SJCRH30 (cell line): ENCODE data around the gene CITED4. TPM values are rescaled to one million over a fixed set of nuclear protein-coding genes. Genes with fewer than 3 reads are reported as not detected.
A peak's percentile ranks its signal among the peaks of the same experiment; 100 is the strongest.

Experiments
- DNase-seq, 2 experiments: peaks; one replicate each; pipeline ENCODE4 v3.0.0-alpha.2; 2015 to 2020
- H3K27ac ChIP-seq: fragments of 250-450 bp; sonication (Bioruptor Pico); 2 replicates; pipeline ENCODE4 v1.5.1; 2020; ENCODE audit warnings: mild to moderate bottlenecking, moderate library complexity
- H3K27me3 ChIP-seq: fragments of 250-450 bp; sonication (Bioruptor Pico); 2 replicates; pipeline ENCODE4 v1.5.1; 2020; ENCODE audit warnings: mild to moderate bottlenecking, moderate library complexity
- H3K36me3 ChIP-seq: fragments of 250-450 bp; sonication (Bioruptor Pico); 2 replicates; pipeline ENCODE4 v1.5.1; 2020; ENCODE audit warnings: mild to moderate bottlenecking, moderate library complexity
- H3K4me1 ChIP-seq: fragments of 250-450 bp; sonication (Bioruptor Pico); 2 replicates; pipeline ENCODE4 v1.5.1; 2020; ENCODE audit warnings: mild to moderate bottlenecking, moderate library complexity
- H3K4me3 ChIP-seq: fragments of 250-450 bp; sonication (Bioruptor Pico); 2 replicates; pipeline ENCODE4 v1.5.1; 2020; ENCODE audit warnings: mild to moderate bottlenecking, moderate library complexity
- H3K9me3 ChIP-seq: fragments of 250-450 bp; sonication (Bioruptor Pico); replicated peaks from 2 replicates; pipeline ENCODE4 v1.5.1; 2020; ENCODE audit warnings: mild to moderate bottlenecking, moderate library complexity
- total RNA-seq: library from RNA; depleted of rRNA; stranded (reverse); fragments of >200 nt; shearing (Covaris generic); gene quantifications from 2 replicates; pipeline ENCODE4 v1.2.3, GENCODE V29; 2014

The CITED4 gene
- total RNA-seq, 1 experiment from 2014 or later: not detected

DNA sequence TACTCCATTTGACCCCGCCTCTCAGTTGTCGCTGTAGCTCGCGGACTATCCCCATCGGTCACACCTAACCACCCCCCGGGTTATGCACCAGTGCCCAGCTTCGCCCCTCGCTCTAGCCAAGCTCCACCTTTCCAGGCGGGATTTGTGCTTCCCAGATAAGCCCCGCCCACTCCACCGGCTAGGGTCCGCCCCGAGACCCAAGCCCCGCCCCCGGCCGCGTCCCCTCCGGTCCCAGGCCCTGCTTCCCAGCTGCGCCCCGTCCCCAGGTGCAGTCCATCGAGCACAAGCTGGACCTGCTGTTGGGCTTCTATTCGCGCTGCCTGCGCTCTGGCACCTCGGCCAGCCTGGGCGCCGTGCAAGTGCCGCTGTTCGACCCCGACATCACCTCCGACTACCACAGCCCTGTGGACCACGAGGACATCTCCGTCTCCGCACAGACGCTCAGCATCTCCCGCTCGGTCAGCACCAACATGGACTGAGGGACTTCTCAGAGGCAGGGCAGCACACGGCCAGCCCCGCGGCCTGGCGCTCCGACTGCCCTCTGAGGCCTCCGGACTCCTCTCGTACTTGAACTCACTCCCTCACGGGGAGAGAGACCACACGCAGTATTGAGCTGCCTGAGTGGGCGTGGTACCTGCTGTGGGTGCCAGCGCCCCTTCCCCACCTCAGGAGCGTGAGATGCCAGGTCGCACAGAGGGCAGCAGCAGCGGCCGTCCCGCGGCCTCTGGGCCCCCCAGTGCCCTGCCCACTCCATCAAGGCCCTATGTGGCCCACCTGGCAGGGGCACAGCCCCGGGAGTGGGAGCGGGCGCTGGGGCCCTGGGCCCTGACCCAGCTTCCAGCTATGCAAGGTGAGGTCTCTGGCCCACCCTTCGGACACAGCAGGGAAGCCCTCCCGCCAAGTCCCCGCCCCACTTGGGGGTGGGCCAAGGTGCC is 23.9 kb downstream of the CITED4 start:
- Histone ChIP-seq H3K27ac (no peak overlapping the region), H3K4me1 (no peaks in the 10 kb centered on the region), H3K27me3 (no peaks in the 10 kb centered on the region), H3K36me3 (no peaks in the 10 kb centered on the region), H3K4me3 (no peak overlapping the region), H3K9me3 (peaks cover 6% of the 10 kb centered on the region)
- no peak for DNase-seq

DNA sequence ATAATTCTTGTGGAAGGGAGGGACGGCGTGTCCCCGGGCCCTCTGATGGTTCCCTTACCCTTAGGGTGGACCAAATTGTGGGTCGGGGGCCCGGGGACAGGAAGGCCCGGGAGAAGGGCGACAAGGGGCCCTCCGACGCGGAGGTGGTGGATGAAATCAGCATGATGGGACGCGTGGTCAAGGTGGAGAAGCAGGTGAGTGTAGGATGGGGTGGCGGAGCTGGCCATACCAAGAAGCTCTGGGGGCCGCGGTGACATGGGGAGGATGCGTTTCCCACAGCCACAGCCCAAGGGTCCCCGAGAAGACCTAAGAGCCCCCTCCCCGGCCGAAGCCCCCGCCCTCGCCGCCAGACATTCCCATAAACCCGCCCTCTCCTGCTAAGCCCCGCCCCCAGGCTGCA is 24.6 kb downstream of the CITED4 start:
- Histone ChIP-seq H3K27ac (no peak overlapping the region), H3K9me3 (peaks cover 3% of the 10 kb centered on the region), H3K27me3 (no peaks in the 10 kb centered on the region), H3K36me3 (no peaks in the 10 kb centered on the region), H3K4me1 (no peaks in the 10 kb centered on the region), H3K4me3 (no peak overlapping the region)
- DNase-seq: no peak

- Histone ChIP-seq H3K36me3 (no peaks in the 10 kb centered on the region), H3K27me3 (no peaks in the 10 kb centered on the region), H3K4me3 (no peak overlapping the region), H3K4me1 (no peaks in the 10 kb centered on the region), H3K27ac (no peak overlapping the region), H3K9me3 (no peaks in the 10 kb centered on the region)
- no peak for DNase-seq
Observed at GRCh38 chr1:40836283-40836682, 25.9 kb downstream of the CITED4 start.

- DNase-seq: no peak
- no peak overlapping the region for H3K27ac ChIP-seq
- H3K4me1 ChIP-seq: no peaks in the 10 kb centered on the region
- H3K4me3 ChIP-seq: no peak overlapping the region
- H3K9me3 ChIP-seq: no peaks in the 10 kb centered on the region
- no peaks in the 10 kb centered on the region for H3K27me3 ChIP-seq
- no peaks in the 10 kb centered on the region for H3K36me3 ChIP-seq
Observed at GRCh38 chr1:40834968-40835545, 27.1 kb downstream of the CITED4 start.

GRCh38 chr1:40833979-40834378 is 28.2 kb downstream of the CITED4 start:
- Histone ChIP-seq H3K27me3 (no peaks in the 10 kb centered on the region), H3K4me1 (no peaks in the 10 kb centered on the region), H3K36me3 (no peaks in the 10 kb centered on the region), H3K27ac (no peak overlapping the region), H3K9me3 (no peaks in the 10 kb centered on the region), H3K4me3 (no peak overlapping the region)
- no peak for DNase-seq

- Histone ChIP-seq H3K9me3 (no peaks in the 10 kb centered on the region), H3K36me3 (no peaks in the 10 kb centered on the region), H3K4me3 (no peak overlapping the region), H3K27ac (no peak overlapping the region), H3K27me3 (no peaks in the 10 kb centered on the region), H3K4me1 (no peaks in the 10 kb centered on the region)
- DNase-seq: no peak
Observed at GRCh38 chr1:40831001-40831732, 31.0 kb downstream of the CITED4 start.

GRCh38 chr1:40830419-40830943 is 31.7 kb downstream of the CITED4 start:
- no peak for DNase-seq
- Histone ChIP-seq H3K27me3 (no peaks in the 10 kb centered on the region), H3K36me3 (no peaks in the 10 kb centered on the region), H3K4me3 (no peak overlapping the region), H3K9me3 (no peaks in the 10 kb centered on the region), H3K27ac (no peak overlapping the region), H3K4me1 (peaks cover 3% of the 10 kb centered on the region; the same call in 1 of the 2 replicates)

- Histone ChIP-seq H3K36me3 (no peaks in the 10 kb centered on the region), H3K9me3 (no peaks in the 10 kb centered on the region), H3K4me1 (peaks cover 10% of the 10 kb centered on the region), H3K27me3 (no peaks in the 10 kb centered on the region; the same call in 1 of the 2 replicates), H3K27ac (no peak overlapping the region), H3K4me3 (no peak overlapping the region)
- no peak for DNase-seq
Observed at GRCh38 chr1:40829631-40830245, 32.4 kb downstream of the CITED4 start.

DNA sequence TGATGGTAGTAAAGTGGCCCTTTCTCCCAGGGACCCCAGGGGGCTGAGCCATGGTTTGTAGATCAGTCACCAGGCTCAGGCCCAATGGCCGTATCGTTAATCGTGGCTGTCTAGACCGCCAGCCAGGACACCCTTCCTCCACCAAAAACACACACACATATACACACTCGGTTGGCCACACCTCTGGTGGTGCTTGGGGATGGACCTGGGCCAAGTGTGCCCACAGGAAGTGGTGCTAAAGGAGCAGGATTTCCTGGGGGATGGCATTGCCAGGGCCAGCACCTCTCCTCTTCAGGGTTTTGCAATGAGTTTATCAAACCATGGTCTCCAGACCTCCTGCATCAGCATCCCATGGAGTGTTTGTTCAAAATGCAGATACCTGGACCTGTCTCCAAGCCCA is 36.2 kb downstream of the CITED4 start:
- H3K36me3 ChIP-seq: no peaks in the 10 kb centered on the region
- H3K4me3 ChIP-seq: no peak overlapping the region
- no peak overlapping the region for H3K27ac ChIP-seq
- no peaks in the 10 kb centered on the region; the same call in 1 of the 2 replicates for H3K27me3 ChIP-seq
- no peaks in the 10 kb centered on the region for H3K9me3 ChIP-seq
- H3K4me1 ChIP-seq: peaks cover 15% of the 10 kb centered on the region
- no peak for DNase-seq

- peak in 1 of 2 experiments; percentile 21 for DNase-seq
- no peak overlapping the region for H3K4me3 ChIP-seq
- no peaks in the 10 kb centered on the region; the same call in 1 of the 2 replicates for H3K27me3 ChIP-seq
- no peaks in the 10 kb centered on the region for H3K36me3 ChIP-seq
- no peaks in the 10 kb centered on the region for H3K9me3 ChIP-seq
- H3K4me1 ChIP-seq: peaks cover 15% of the 10 kb centered on the region
- H3K27ac ChIP-seq: no peak overlapping the region
Observed at GRCh38 chr1:40825435-40825788, 36.8 kb downstream of the CITED4 start.

- H3K36me3 ChIP-seq: no peaks in the 10 kb centered on the region
Observed at GRCh38 chr1:40824591-40825434, 37.4 kb downstream of the CITED4 start.

GRCh38 chr1:40823983-40824382 is 38.2 kb downstream of the CITED4 start:
- Histone ChIP-seq H3K9me3 (no peaks in the 10 kb centered on the region), H3K27me3 (no peaks in the 10 kb centered on the region; the same call in 1 of the 2 replicates), H3K27ac (no peak overlapping the region), H3K4me3 (no peak overlapping the region), H3K4me1 (peaks cover 15% of the 10 kb centered on the region), H3K36me3 (no peaks in the 10 kb centered on the region)
- DNase-seq: no peak

More at GRCh38 chr1:40824591-40825434, 37.4 kb downstream of the CITED4 start:
- peaks cover 15% of the 10 kb centered on the region for H3K4me1 ChIP-seq
- no peak overlapping the region for H3K4me3 ChIP-seq
- no peaks in the 10 kb centered on the region; the same call in 1 of the 2 replicates for H3K27me3 ChIP-seq
- DNase-seq: peak in 1 of 2 experiments; percentile 20
- H3K27ac ChIP-seq: 0 out of 2 replicates have a peak overlapping the region, but pooled peaks have one; percentile 1
- H3K9me3 ChIP-seq: no peaks in the 10 kb centered on the region

- no peak for DNase-seq
- H3K4me3 ChIP-seq: no peak overlapping the region
- H3K27ac ChIP-seq: no peak overlapping the region
- H3K36me3 ChIP-seq: no peaks in the 10 kb centered on the region
- H3K4me1 ChIP-seq: peaks cover 15% of the 10 kb centered on the region
- H3K27me3 ChIP-seq: no peaks in the 10 kb centered on the region; the same call in 1 of the 2 replicates
- H3K9me3 ChIP-seq: no peaks in the 10 kb centered on the region
Observed at GRCh38 chr1:40823345-40823744, 38.8 kb downstream of the CITED4 start.
